ENCODE measurements around the gene GRIN2A.

GRIN2A gene

GRCh38 chr16:9808210-9808609 lies 374.0 kb downstream of the GRIN2A start:
- DNase-seq = no peak
- Histone ChIP-seq H3K18ac (ENCODE audit: low read depth in 1 of 2, low read length in 2 of 2) (no peak overlapping the region), H4K91ac (ENCODE audit: low read length) (no peak overlapping the region), H3K4me1 (ENCODE audit: control insufficient read depth, insufficient read depth, low read depth, low read length) (no peaks in the 10 kb centered on the region), H3K4ac (ENCODE audit: low read depth in 1 of 2, low read length in 2 of 2) (no peak overlapping the region), H3K27ac (ENCODE audit: low read length, poor library complexity, severe bottlenecking) (no peak overlapping the region), H3K4me3 (ENCODE audit: insufficient read depth in 1 of 2, low read depth in 1 of 2, low read length in 2 of 2) (no peak overlapping the region), H2BK5ac (ENCODE audit: low read depth, low read length, poor library complexity, severe bottlenecking) (no peak overlapping the region), H3K14ac (ENCODE audit: low read length in 2 of 2) (no peak overlapping the region), H3K27me3 (ENCODE audit: control insufficient read depth in 1 of 2, insufficient read depth in 1 of 2, low read length in 2 of 2) (no peaks in the 10 kb centered on the region), H3K79me1 (replicated peaks; ENCODE audit: low read length, poor library complexity, severe bottlenecking) (no peaks in the 10 kb centered on the region), H3K9ac (ENCODE audit: low read length) (no peak overlapping the region), H3K4me2 (ENCODE audit: low read length, poor library complexity, severe bottlenecking) (no peak overlapping the region), H2BK120ac (ENCODE audit: low read depth, low read length) (no peak overlapping the region), H2BK12ac (ENCODE audit: low read length in 2 of 2) (no peak overlapping the region), H2AFZ (ENCODE audit: low read depth, low read length) (no peak overlapping the region), H2BK15ac (ENCODE audit: low read depth, poor library complexity, severe bottlenecking) (no peak overlapping the region), H3K23ac (ENCODE audit: low read length in 2 of 2) (no peak overlapping the region), H3K36me3 (ENCODE audit: control insufficient read depth in 1 of 2, insufficient read depth in 2 of 2, low read depth in 1 of 2, low read length in 2 of 2) (peaks cover 0 to 8% of the 10 kb centered on the region in 2 experiments), H4K8ac (ENCODE audit: low read length) (no peak overlapping the region), H3K9me3 (ENCODE audit: control insufficient read depth, low read length) (peaks cover 2% of the 10 kb centered on the region), H2AK5ac (ENCODE audit: low read length, severe bottlenecking) (no peak overlapping the region)
- 85% methylated on average over 5 of the region's 5 CpGs for WGBS

GRCh38 chr16:9807302-9807701 lies 374.9 kb downstream of the GRIN2A start:
- DNase-seq = no peak
- WGBS = 89% methylated on average over 3 of the region's 3 CpGs
- H3K79me1 ChIP-seq (replicated peaks; ENCODE audit: low read length, poor library complexity, severe bottlenecking) = no peaks in the 10 kb centered on the region

DNA sequence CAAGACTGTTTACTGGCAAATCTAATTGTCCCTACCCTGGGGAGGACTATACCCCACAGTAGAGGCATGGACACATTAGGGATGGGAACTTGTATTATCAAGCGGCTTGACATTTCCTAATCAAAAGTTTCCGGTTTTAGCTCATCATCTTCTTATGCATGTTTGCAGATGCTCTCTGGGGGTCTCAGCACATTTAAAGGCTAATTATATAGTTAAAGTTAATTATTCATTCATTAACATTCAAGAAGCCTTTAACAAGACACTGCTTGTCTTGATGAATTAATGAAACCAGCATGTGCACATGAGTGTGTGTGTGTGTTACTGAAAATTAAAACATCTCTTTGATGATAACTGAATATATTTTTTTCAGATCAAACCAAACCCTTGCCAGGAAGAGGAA lies 377.1 kb downstream of the GRIN2A start:
- DNase-seq = no peak
- Histone ChIP-seq H2AK5ac (ENCODE audit: low read length, severe bottlenecking) (no peak overlapping the region), H3K14ac (ENCODE audit: low read length in 2 of 2) (no peak overlapping the region), H4K91ac (ENCODE audit: low read length) (no peak overlapping the region), H2AFZ (ENCODE audit: low read depth, low read length) (no peak overlapping the region), H3K4me2 (ENCODE audit: low read length, poor library complexity, severe bottlenecking) (no peak overlapping the region), H3K79me1 (replicated peaks; ENCODE audit: low read length, poor library complexity, severe bottlenecking) (no peaks in the 10 kb centered on the region), H4K8ac (ENCODE audit: low read length) (no peak overlapping the region), H2BK12ac (ENCODE audit: low read length in 2 of 2) (no peak overlapping the region), H2BK15ac (ENCODE audit: low read depth, poor library complexity, severe bottlenecking) (no peak overlapping the region), H3K4me1 (ENCODE audit: control insufficient read depth, insufficient read depth, low read depth, low read length) (no peaks in the 10 kb centered on the region), H3K9ac (ENCODE audit: low read length) (no peak overlapping the region), H3K27ac (ENCODE audit: low read length, poor library complexity, severe bottlenecking) (no peak overlapping the region), H3K23ac (ENCODE audit: low read length in 2 of 2) (no peak overlapping the region), H2BK5ac (ENCODE audit: low read depth, low read length, poor library complexity, severe bottlenecking) (no peak overlapping the region), H3K4me3 (ENCODE audit: insufficient read depth in 1 of 2, low read depth in 1 of 2, low read length in 2 of 2) (no peak overlapping the region), H3K18ac (ENCODE audit: low read depth in 1 of 2, low read length in 2 of 2) (no peak overlapping the region), H3K4ac (ENCODE audit: low read depth in 1 of 2, low read length in 2 of 2) (no peak overlapping the region), H3K36me3 (ENCODE audit: control insufficient read depth in 1 of 2, insufficient read depth in 2 of 2, low read depth in 1 of 2, low read length in 2 of 2) (peaks cover 0 to under 1% of the 10 kb centered on the region in 2 experiments), H3K9me3 (ENCODE audit: control insufficient read depth, low read length) (peaks cover 2% of the 10 kb centered on the region), H3K27me3 (ENCODE audit: control insufficient read depth in 1 of 2, insufficient read depth in 1 of 2, low read length in 2 of 2) (no peaks in the 10 kb centered on the region), H2BK120ac (ENCODE audit: low read depth, low read length) (no peak overlapping the region)
- WGBS = 100% methylated on average over 1 of the region's 2 CpGs

More at GRCh38 chr16:9807302-9807701, 374.9 kb downstream of the GRIN2A start:
- H3K27ac ChIP-seq (ENCODE audit: low read length, poor library complexity, severe bottlenecking) = no peak overlapping the region
- H2AFZ ChIP-seq (ENCODE audit: low read depth, low read length) = no peak overlapping the region
- no peak overlapping the region for H3K9ac ChIP-seq (ENCODE audit: low read length)
- H2BK15ac ChIP-seq (ENCODE audit: low read depth, poor library complexity, severe bottlenecking) = no peak overlapping the region
- H3K18ac ChIP-seq (ENCODE audit: low read depth in 1 of 2, low read length in 2 of 2) = no peak overlapping the region
- no peaks in the 10 kb centered on the region for H3K27me3 ChIP-seq (ENCODE audit: control insufficient read depth in 1 of 2, insufficient read depth in 1 of 2, low read length in 2 of 2)
- no peak overlapping the region for H2BK120ac ChIP-seq (ENCODE audit: low read depth, low read length)
- no peak overlapping the region for H3K14ac ChIP-seq (ENCODE audit: low read length in 2 of 2)
- no peak overlapping the region for H4K8ac ChIP-seq (ENCODE audit: low read length)
- no peak overlapping the region for H3K4me3 ChIP-seq (ENCODE audit: insufficient read depth in 1 of 2, low read depth in 1 of 2, low read length in 2 of 2)
- no peaks in the 10 kb centered on the region for H3K4me1 ChIP-seq (ENCODE audit: control insufficient read depth, insufficient read depth, low read depth, low read length)
- H4K91ac ChIP-seq (ENCODE audit: low read length) = no peak overlapping the region
- H3K9me3 ChIP-seq (ENCODE audit: control insufficient read depth, low read length) = peaks cover 2% of the 10 kb centered on the region
- H3K4ac ChIP-seq (ENCODE audit: low read depth in 1 of 2, low read length in 2 of 2) = no peak overlapping the region
- peaks cover 0 to 8% of the 10 kb centered on the region in 2 experiments for H3K36me3 ChIP-seq (ENCODE audit: control insufficient read depth in 1 of 2, insufficient read depth in 2 of 2, low read depth in 1 of 2, low read length in 2 of 2)
- no peak overlapping the region for H3K4me2 ChIP-seq (ENCODE audit: low read length, poor library complexity, severe bottlenecking)
- no peak overlapping the region for H2BK5ac ChIP-seq (ENCODE audit: low read depth, low read length, poor library complexity, severe bottlenecking)
- H2AK5ac ChIP-seq (ENCODE audit: low read length, severe bottlenecking) = no peak overlapping the region
- H3K23ac ChIP-seq (ENCODE audit: low read length in 2 of 2) = no peak overlapping the region
- no peak overlapping the region for H2BK12ac ChIP-seq (ENCODE audit: low read length in 2 of 2)

GRCh38 chr16:9802160-9802559 lies 380.1 kb downstream of the GRIN2A start:
- Histone ChIP-seq H3K23ac (ENCODE audit: low read length in 2 of 2) (no peak overlapping the region), H3K4me2 (ENCODE audit: low read length, poor library complexity, severe bottlenecking) (no peak overlapping the region), H3K4me3 (ENCODE audit: insufficient read depth in 1 of 2, low read depth in 1 of 2, low read length in 2 of 2) (no peak overlapping the region), H2BK12ac (ENCODE audit: low read length in 2 of 2) (no peak overlapping the region), H3K9ac (ENCODE audit: low read length) (no peak overlapping the region), H3K14ac (ENCODE audit: low read length in 2 of 2) (no peak overlapping the region), H2BK120ac (ENCODE audit: low read depth, low read length) (no peak overlapping the region), H2AFZ (ENCODE audit: low read depth, low read length) (no peak overlapping the region), H4K8ac (ENCODE audit: low read length) (no peak overlapping the region), H3K9me3 (ENCODE audit: control insufficient read depth, low read length) (no peaks in the 10 kb centered on the region), H3K27ac (ENCODE audit: low read length, poor library complexity, severe bottlenecking) (no peak overlapping the region), H2BK15ac (ENCODE audit: low read depth, poor library complexity, severe bottlenecking) (no peak overlapping the region), H3K4me1 (ENCODE audit: control insufficient read depth, insufficient read depth, low read depth, low read length) (no peaks in the 10 kb centered on the region), H3K27me3 (ENCODE audit: control insufficient read depth in 1 of 2, insufficient read depth in 1 of 2, low read length in 2 of 2) (no peaks in the 10 kb centered on the region), H3K36me3 (ENCODE audit: control insufficient read depth in 1 of 2, insufficient read depth in 2 of 2, low read depth in 1 of 2, low read length in 2 of 2) (no peaks in the 10 kb centered on the region), H2AK5ac (ENCODE audit: low read length, severe bottlenecking) (no peak overlapping the region), H4K91ac (ENCODE audit: low read length) (no peak overlapping the region), H3K18ac (ENCODE audit: low read depth in 1 of 2, low read length in 2 of 2) (no peak overlapping the region), H2BK5ac (ENCODE audit: low read depth, low read length, poor library complexity, severe bottlenecking) (no peak overlapping the region), H3K4ac (ENCODE audit: low read depth in 1 of 2, low read length in 2 of 2) (no peak overlapping the region), H3K79me1 (replicated peaks; ENCODE audit: low read length, poor library complexity, severe bottlenecking) (no peaks in the 10 kb centered on the region)
- WGBS = no CpG with 5 or more reads among the region's 1 CpG
- DNase-seq = no peak
